Tibial nerve (tissue), 4 donors: ENCODE data around the gene TAF11L6. TPM values are rescaled to one million over a fixed set of nuclear protein-coding genes. Genes with fewer than 3 reads are reported as not detected.
"Not testable (repeated sequence)": the region's sequence is repeated elsewhere in the genome, so short reads cannot be mapped to it uniquely, and the experiment has no call there.

Source experiments
- DNase-seq, 2 donors: peaks; one replicate each; pipeline ENCODE4 v3.0.0-alpha.2; 2019; ENCODE audit warnings: low spot score in 2 of 2
- H3K27ac ChIP-seq, 4 donors: fragments of 200-600 bp; sonication (generic) in 3 of 4; one replicate each; pipeline ENCODE4 v1.5.1; 2017 to 2019; ENCODE audit warnings: mild to moderate bottlenecking in 1 of 4
- H3K27me3 ChIP-seq, 2 donors: fragments of 200-600 bp; sonication (generic) in 1 of 2; one replicate each; pipeline versions ENCODE4 v1.5.1 to v1.6.0; 2017 to 2019
- H3K36me3 ChIP-seq, 3 donors: fragments of 200-600 bp; sonication (generic); one replicate each; pipeline ENCODE4 v1.5.1; 2018 to 2019
- H3K4me1 ChIP-seq, 4 donors: fragments of 200-600 bp; sonication (generic) in 3 of 4; one replicate each; pipeline ENCODE4 v1.5.1; 2017 to 2019
- H3K4me3 ChIP-seq, 4 donors: fragments of 200-600 bp; sonication (generic) in 3 of 4; one replicate each; pipeline ENCODE4 v1.5.1; 2017 to 2019; ENCODE audit warnings: mild to moderate bottlenecking in 1 of 4, moderate library complexity in 1 of 4
- H3K9me3 ChIP-seq, 4 donors: fragments of 200-600 bp; sonication (generic) in 3 of 4; one replicate each; pipeline ENCODE4 v1.5.1; 2017 to 2019
- EP300 ChIP-seq, 2 donors: sonication (generic); formaldehyde crosslinking; IDR thresholded peaks; one replicate each; pipeline ENCODE4 v1.6.1; 2017; ENCODE audit warnings: antibody characterized with exemption in 2 of 2, mild to moderate bottlenecking in 1 of 2
- POLR2A ChIP-seq, 2 donors: fragments of 450-650 bp; IDR thresholded peaks; one replicate each; pipeline ENCODE4 v1.6.1; 2017; ENCODE audit warnings: antibody characterized with exemption in 2 of 2, mild to moderate bottlenecking in 2 of 2, moderate library complexity in 2 of 2
- WGBS, 2 donors: methylation state at CpG; one replicate each; pipeline ENCODE4 v1.1.5; 2018; 5-methylcytosine and 5-hydroxymethylcytosine counted together
- total RNA-seq, 4 donors: library from RNA; depleted of rRNA; stranded (reverse); fragments of >200 nt; gene quantifications; one replicate each; pipeline ENCODE4 v1.1.0, GENCODE V29; 2016
- TF ChIP-seq, protein P1 (sequence below), 5 experiments: fragments of 200-600 bp in 3 of 5; fragments of 450-650 bp in 2 of 5; sonication (generic) in 3 of 5; IDR thresholded peaks; one replicate each; pipeline ENCODE4 v1.5.1; 2016 to 2019; ENCODE audit warnings: antibody characterized with exemption in 5 of 5, mild to moderate bottlenecking in 3 of 5, moderate library complexity in 2 of 5

Gene TAF11L6
- not detected for total RNA-seq

- H3K27ac ChIP-seq, H3K4me1 ChIP-seq, DNase-seq, H3K36me3 ChIP-seq, H3K4me3 ChIP-seq, H3K9me3 ChIP-seq, H3K27me3 ChIP-seq: not testable (repeated sequence)
- no CpG with 5 or more reads among the region's 15 CpGs for WGBS, 2 donors
Observed at GRCh38 chr5:17528369-17528768, at the start of gene TAF11L6. Gene TAF11L6, plus strand, starts transcription at chr5:17528669.

DNA sequence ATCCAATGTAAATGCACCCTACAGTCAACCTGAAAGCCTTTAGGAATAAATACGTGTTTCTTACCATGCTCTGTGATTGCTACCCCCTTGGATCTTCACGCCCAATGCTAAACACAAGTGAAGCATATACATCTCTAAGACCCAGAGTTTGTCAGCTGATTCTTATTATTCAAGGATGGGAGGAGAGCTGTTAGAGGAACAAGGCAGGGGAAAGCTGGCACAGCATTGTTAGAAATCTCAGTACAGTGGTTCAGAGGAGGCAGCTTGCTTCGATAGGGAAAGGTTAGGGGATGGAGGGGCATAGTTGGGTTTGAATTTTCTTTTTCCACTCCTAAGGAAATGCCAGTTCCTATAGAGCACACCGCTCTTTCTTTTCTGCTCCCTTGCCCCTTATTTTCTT, 47.1 kb upstream of the TAF11L6 start:
- no peak overlapping the region for H3K27ac ChIP-seq
- WGBS, 2 donors: 71 to 76% methylated on average over 4 of the region's 4 CpGs
- no peaks in the 10 kb centered on the region for H3K36me3 ChIP-seq
- no peak overlapping the region for H3K4me3 ChIP-seq
- no peaks in the 10 kb centered on the region for H3K27me3 ChIP-seq
- no peaks in the 10 kb centered on the region for H3K4me1 ChIP-seq
- no peaks in the 10 kb centered on the region for H3K9me3 ChIP-seq
- no peak for DNase-seq
- TF ChIP-seq POLR2A (IDR thresholded peaks at IDR 0.05): no peak
- TF ChIP-seq, protein P1, sequence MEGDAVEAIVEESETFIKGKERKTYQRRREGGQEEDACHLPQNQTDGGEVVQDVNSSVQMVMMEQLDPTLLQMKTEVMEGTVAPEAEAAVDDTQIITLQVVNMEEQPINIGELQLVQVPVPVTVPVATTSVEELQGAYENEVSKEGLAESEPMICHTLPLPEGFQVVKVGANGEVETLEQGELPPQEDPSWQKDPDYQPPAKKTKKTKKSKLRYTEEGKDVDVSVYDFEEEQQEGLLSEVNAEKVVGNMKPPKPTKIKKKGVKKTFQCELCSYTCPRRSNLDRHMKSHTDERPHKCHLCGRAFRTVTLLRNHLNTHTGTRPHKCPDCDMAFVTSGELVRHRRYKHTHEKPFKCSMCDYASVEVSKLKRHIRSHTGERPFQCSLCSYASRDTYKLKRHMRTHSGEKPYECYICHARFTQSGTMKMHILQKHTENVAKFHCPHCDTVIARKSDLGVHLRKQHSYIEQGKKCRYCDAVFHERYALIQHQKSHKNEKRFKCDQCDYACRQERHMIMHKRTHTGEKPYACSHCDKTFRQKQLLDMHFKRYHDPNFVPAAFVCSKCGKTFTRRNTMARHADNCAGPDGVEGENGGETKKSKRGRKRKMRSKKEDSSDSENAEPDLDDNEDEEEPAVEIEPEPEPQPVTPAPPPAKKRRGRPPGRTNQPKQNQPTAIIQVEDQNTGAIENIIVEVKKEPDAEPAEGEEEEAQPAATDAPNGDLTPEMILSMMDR (IDR thresholded peaks at IDR 0.05): no peak
- no peak for TF ChIP-seq EP300 (IDR thresholded peaks at IDR 0.05)

- H3K4me1 ChIP-seq: no peaks in the 10 kb centered on the region
- H3K4me3 ChIP-seq: no peak overlapping the region
- 78% methylated on average over 2 of the region's 2 CpGs for WGBS, 2 donors
- no peaks in the 10 kb centered on the region for H3K9me3 ChIP-seq
- no peak overlapping the region for H3K27ac ChIP-seq
- TF ChIP-seq POLR2A (IDR thresholded peaks at IDR 0.05) (no peak), EP300 (IDR thresholded peaks at IDR 0.05) (no peak)
- TF ChIP-seq, protein P1 (IDR thresholded peaks at IDR 0.05): no peak
- DNase-seq: no peak
- no peaks in the 10 kb centered on the region for H3K36me3 ChIP-seq
- H3K27me3 ChIP-seq: no peaks in the 10 kb centered on the region
Observed at GRCh38 chr5:17482790-17483189, 45.7 kb upstream of the TAF11L6 start.

DNA sequence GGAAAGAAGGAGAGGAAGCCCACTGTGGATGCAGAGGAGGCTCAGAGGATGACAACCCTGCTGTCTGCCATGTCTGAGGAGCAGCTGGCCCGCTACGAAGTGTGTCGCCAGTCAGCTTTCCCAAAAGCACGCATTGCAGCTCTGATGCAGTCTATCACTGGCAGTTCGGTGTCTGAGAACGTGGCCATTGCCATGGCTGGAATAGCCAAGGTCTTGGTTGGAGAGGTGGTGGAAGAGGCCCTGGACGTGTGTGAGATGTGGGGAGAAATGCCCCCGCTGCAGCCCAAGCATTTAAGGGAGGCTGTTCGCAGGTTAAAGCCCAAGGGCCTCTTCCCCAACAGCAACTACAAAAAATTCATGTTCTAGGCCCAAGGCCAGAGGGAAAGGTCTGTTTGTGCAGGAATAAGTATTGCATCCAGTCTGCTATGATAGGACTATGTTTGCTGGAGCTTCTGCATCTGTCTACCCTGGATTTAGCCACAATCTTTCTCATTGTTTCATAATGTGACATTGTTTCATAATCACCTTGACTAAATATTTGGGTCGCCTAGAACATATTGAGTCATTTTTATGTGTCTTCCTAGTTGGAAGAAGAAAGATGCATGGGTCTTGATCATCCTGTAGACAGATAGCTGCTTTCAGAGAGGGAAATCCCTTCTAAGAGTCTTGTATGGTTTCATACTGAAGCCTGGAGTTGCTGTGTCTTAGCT, 41.9 kb upstream of the TAF11L6 start:
- not testable (repeated sequence) for H3K4me1 ChIP-seq, H3K9me3 ChIP-seq, H3K4me3 ChIP-seq, H3K36me3 ChIP-seq, H3K27me3 ChIP-seq, DNase-seq, H3K27ac ChIP-seq
- WGBS, 2 donors: 90% methylated on average over 10 of the region's 10 CpGs

DNA sequence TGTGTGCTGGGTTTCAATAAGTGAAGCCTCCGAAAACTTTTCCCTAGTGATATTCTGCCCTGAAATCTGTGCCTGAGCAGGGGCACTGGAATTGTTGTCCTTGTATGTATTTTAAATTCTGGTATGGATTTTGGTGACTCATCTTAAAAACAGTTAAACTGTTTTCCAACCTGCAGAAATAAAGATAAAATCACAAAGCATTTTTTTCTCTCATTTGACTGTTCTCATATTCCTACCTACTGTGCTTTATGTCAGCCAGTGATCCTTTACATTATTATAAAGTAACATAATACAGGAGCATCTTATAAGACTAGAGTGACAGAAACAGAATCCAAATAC, 41.3 kb upstream of the TAF11L6 start:
- WGBS, 2 donors: 90 to 94% methylated on average over 1 of the region's 1 CpG
- TF ChIP-seq POLR2A (IDR thresholded peaks at IDR 0.05) (no peak), EP300 (IDR thresholded peaks at IDR 0.05) (no peak)
- TF ChIP-seq, protein P1 (IDR thresholded peaks at IDR 0.05): no peak
- H3K4me3 ChIP-seq: no peak overlapping the region
- no peak overlapping the region for H3K27ac ChIP-seq
- no peaks in the 10 kb centered on the region for H3K36me3 ChIP-seq
- no peak for DNase-seq
- no peaks in the 10 kb centered on the region for H3K9me3 ChIP-seq
- H3K27me3 ChIP-seq: no peaks in the 10 kb centered on the region
- no peaks in the 10 kb centered on the region for H3K4me1 ChIP-seq

- WGBS, 2 donors: 95 to 97% methylated on average over 16 to 19 of the region's 23 CpGs
- H3K4me3 ChIP-seq, DNase-seq, H3K36me3 ChIP-seq, H3K27ac ChIP-seq, H3K27me3 ChIP-seq, H3K4me1 ChIP-seq, H3K9me3 ChIP-seq: not testable (repeated sequence)
Observed at GRCh38 chr5:17491257-17491656, 37.2 kb upstream of the TAF11L6 start.

DNA sequence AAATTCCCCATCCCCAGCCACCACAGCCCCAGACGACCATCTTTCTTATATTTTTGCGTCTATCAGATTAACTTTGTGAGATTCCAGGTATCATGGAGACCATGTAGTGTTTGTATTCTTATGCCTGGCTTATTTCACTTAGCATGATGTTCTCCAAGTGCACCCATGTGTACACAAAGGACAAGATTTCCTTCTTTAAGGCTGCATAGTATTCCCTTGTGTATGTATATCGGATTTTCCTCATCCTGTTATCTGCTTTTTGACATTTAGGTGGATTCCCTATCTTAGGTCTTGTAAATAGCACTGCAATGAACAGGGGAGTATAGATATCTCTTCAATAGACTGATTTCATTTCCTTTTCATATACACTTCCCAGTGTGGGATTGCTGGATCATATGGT, 35.7 kb upstream of the TAF11L6 start:
- TF ChIP-seq, protein P1 (IDR thresholded peaks at IDR 0.05): no peak
- TF ChIP-seq EP300 (IDR thresholded peaks at IDR 0.05): no peak
- TF ChIP-seq POLR2A (IDR thresholded peaks at IDR 0.05): no peak
- no peak overlapping the region for H3K4me3 ChIP-seq
- peaks cover 0 to 4% (median 0%) of the 10 kb centered on the region in 4 donors for H3K9me3 ChIP-seq
- no peaks in the 10 kb centered on the region for H3K36me3 ChIP-seq
- no peaks in the 10 kb centered on the region for H3K4me1 ChIP-seq
- H3K27ac ChIP-seq: no peak overlapping the region
- no peak for DNase-seq
- WGBS, 2 donors: 86 to 88% methylated on average over 3 of the region's 3 CpGs
- H3K27me3 ChIP-seq: no peaks in the 10 kb centered on the region
